H1 (cell line): ENCODE results near the gene KCNQ1. TPM values are rescaled to one million over a fixed set of nuclear protein-coding genes. Genes with fewer than 3 reads are reported as not detected.

Experiments used
- polyA plus RNA-seq, 7 experiments: library from polyadenylated mRNA; depleted of rRNA in 3 of 7; stranded (reverse) in 5 of 7; unstranded in 2 of 7; fragments of >200 nt in 5 of 7; fragments of 200-250 nt in 2 of 7; gene quantifications; 1 replicate in 5 of 7; 2 replicates in 1 of 7; 4 replicates in 1 of 7; pipeline versions ENCODE4 v1.2.1 to v1.2.3, GENCODE V29; 2011 to 2013; ENCODE audit warnings: missing spikeins in 2 of 7, mixed read lengths in 2 of 7
- total RNA-seq: library from RNA; stranded (reverse); fragmentation: NEBNext Ultra II Directional; extraction: Animal tissue kit (Norgen Biotek cat#: 25700); gene quantifications from 2 replicates; pipeline ENCODE4 v1.2.1, GENCODE V29; 2021
- TF ChIP-seq, protein P1 (sequence below): fragments of 300-600 bp; sonication (generic); IDR thresholded peaks from 2 replicates; pipeline ENCODE4 v1.7.1; 2012; ENCODE audit warnings: low read length, moderate library complexity, mild to moderate bottlenecking, inconsistent platforms; ENCODE audit not compliant: insufficient replicate concordance

The KCNQ1 gene
- total and polyA plus RNA-seq, 2 of the 8 experiments (the other 6 are each of a cell fraction or from before 2014, with no cell fraction given), result 1.9 to 2.0 TPM

DNA sequence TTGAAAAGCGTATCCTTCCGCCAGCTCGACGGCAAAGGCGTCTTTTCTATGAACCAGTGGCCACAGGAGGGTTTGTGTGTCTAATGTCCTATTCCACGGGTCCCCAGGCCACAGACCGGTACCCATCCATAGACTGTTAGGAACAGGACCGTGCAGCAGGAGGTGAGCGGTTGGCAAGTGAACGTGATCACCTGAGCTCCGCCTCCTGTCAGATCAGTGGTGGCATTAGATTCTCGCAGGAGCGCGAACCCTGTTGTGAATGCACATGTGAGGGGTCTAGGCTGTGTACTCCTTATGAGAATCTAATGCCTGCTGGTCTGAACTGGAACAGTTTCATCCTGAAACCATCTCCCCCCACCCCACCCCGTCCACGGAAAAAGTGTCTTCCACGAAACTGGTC lies 317.6 kb downstream of the KCNQ1 start (continued):
- TF ChIP-seq, protein P1, sequence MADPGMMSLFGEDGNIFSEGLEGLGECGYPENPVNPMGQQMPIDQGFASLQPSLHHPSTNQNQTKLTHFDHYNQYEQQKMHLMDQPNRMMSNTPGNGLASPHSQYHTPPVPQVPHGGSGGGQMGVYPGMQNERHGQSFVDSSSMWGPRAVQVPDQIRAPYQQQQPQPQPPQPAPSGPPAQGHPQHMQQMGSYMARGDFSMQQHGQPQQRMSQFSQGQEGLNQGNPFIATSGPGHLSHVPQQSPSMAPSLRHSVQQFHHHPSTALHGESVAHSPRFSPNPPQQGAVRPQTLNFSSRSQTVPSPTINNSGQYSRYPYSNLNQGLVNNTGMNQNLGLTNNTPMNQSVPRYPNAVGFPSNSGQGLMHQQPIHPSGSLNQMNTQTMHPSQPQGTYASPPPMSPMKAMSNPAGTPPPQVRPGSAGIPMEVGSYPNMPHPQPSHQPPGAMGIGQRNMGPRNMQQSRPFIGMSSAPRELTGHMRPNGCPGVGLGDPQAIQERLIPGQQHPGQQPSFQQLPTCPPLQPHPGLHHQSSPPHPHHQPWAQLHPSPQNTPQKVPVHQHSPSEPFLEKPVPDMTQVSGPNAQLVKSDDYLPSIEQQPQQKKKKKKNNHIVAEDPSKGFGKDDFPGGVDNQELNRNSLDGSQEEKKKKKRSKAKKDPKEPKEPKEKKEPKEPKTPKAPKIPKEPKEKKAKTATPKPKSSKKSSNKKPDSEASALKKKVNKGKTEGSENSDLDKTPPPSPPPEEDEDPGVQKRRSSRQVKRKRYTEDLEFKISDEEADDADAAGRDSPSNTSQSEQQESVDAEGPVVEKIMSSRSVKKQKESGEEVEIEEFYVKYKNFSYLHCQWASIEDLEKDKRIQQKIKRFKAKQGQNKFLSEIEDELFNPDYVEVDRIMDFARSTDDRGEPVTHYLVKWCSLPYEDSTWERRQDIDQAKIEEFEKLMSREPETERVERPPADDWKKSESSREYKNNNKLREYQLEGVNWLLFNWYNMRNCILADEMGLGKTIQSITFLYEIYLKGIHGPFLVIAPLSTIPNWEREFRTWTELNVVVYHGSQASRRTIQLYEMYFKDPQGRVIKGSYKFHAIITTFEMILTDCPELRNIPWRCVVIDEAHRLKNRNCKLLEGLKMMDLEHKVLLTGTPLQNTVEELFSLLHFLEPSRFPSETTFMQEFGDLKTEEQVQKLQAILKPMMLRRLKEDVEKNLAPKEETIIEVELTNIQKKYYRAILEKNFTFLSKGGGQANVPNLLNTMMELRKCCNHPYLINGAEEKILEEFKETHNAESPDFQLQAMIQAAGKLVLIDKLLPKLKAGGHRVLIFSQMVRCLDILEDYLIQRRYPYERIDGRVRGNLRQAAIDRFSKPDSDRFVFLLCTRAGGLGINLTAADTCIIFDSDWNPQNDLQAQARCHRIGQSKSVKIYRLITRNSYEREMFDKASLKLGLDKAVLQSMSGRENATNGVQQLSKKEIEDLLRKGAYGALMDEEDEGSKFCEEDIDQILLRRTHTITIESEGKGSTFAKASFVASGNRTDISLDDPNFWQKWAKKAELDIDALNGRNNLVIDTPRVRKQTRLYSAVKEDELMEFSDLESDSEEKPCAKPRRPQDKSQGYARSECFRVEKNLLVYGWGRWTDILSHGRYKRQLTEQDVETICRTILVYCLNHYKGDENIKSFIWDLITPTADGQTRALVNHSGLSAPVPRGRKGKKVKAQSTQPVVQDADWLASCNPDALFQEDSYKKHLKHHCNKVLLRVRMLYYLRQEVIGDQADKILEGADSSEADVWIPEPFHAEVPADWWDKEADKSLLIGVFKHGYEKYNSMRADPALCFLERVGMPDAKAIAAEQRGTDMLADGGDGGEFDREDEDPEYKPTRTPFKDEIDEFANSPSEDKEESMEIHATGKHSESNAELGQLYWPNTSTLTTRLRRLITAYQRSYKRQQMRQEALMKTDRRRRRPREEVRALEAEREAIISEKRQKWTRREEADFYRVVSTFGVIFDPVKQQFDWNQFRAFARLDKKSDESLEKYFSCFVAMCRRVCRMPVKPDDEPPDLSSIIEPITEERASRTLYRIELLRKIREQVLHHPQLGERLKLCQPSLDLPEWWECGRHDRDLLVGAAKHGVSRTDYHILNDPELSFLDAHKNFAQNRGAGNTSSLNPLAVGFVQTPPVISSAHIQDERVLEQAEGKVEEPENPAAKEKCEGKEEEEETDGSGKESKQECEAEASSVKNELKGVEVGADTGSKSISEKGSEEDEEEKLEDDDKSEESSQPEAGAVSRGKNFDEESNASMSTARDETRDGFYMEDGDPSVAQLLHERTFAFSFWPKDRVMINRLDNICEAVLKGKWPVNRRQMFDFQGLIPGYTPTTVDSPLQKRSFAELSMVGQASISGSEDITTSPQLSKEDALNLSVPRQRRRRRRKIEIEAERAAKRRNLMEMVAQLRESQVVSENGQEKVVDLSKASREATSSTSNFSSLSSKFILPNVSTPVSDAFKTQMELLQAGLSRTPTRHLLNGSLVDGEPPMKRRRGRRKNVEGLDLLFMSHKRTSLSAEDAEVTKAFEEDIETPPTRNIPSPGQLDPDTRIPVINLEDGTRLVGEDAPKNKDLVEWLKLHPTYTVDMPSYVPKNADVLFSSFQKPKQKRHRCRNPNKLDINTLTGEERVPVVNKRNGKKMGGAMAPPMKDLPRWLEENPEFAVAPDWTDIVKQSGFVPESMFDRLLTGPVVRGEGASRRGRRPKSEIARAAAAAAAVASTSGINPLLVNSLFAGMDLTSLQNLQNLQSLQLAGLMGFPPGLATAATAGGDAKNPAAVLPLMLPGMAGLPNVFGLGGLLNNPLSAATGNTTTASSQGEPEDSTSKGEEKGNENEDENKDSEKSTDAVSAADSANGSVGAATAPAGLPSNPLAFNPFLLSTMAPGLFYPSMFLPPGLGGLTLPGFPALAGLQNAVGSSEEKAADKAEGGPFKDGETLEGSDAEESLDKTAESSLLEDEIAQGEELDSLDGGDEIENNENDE, result no peak
